CD4-positive, alpha-beta T cell (primary cell): Measurements from ENCODE around the gene MAN1B1. TPM values are rescaled to one million over a fixed set of nuclear protein-coding genes. Genes with fewer than 3 reads are reported as not detected.

ENCODE experiments used
- ATAC-seq: fragments of 200-7000 bp; cut with Tn5 transposase; one replicate; pipeline ENCODE4 v1.10.0; 2022; ENCODE audit warnings: mild to moderate bottlenecking; ENCODE audit not compliant: poor library complexity
- CTCF ChIA-PET: fragments of 350-600 bp; sonication (Branson Sonifier 250); formaldehyde crosslinking; loops from one replicate; lab custom pipeline; 2021; ENCODE audit warnings: antibody characterized with exemption, inconsistent platforms; lab: Charles Lee
- POLR2A ChIA-PET: fragments of 350-600 bp; sonication (Branson Sonifier 250); formaldehyde crosslinking; loops from one replicate; lab custom pipeline; 2021; ENCODE audit warnings: antibody characterized with exemption, inconsistent platforms; lab: Charles Lee
- DNase-seq, 14 experiments: peaks; one replicate each; pipeline ENCODE4 v3.0.0-alpha.2; 2013 to 2020; ENCODE audit warnings: mixed read lengths in 2 of 14
- H3K27ac ChIP-seq, 2 donors: one replicate each; pipeline versions ENCODE4 v1.5.1 to v1.7.0; 2013; ENCODE audit warnings: low read length in 2 of 2, low read depth in 1 of 2, mild to moderate bottlenecking in 1 of 2
- H3K27me3 ChIP-seq, 2 experiments: 1 replicate in 1 of 2; 2 replicates in 1 of 2; pipeline versions ENCODE4 v1.6.1 to v1.7.0; 2013; ENCODE audit warnings: low read length in 2 of 2, control low read depth in 1 of 2, mild to moderate bottlenecking in 1 of 2, moderate library complexity in 1 of 2; ENCODE audit not compliant: insufficient read depth in 2 of 2, control insufficient read depth in 1 of 2
- H3K36me3 ChIP-seq: one replicate; pipeline ENCODE4 v1.6.1; 2013; ENCODE audit warnings: low read length, control low read depth; ENCODE audit not compliant: insufficient read depth
- H3K4me1 ChIP-seq: one replicate; pipeline ENCODE4 v1.6.1; 2013; ENCODE audit warnings: low read length, control low read depth; ENCODE audit not compliant: insufficient read depth
- H3K4me3 ChIP-seq: one replicate; pipeline ENCODE4 v1.5.1; 2013; ENCODE audit warnings: mild to moderate bottlenecking, low read length, moderate library complexity
- H3K9me3 ChIP-seq, 2 experiments: 1 replicate in 1 of 2; 2 replicates in 1 of 2; pipeline versions ENCODE4 v1.6.1 to v1.7.0; 2013; ENCODE audit warnings: low read length in 2 of 2, mild to moderate bottlenecking in 2 of 2, control low read depth in 1 of 2, moderate library complexity in 1 of 2; ENCODE audit not compliant: control insufficient read depth in 1 of 2, insufficient read depth in 1 of 2
- H3K27ac Mint-ChIP-seq: one replicate; pipeline ENCODE4 v1.8.0; 2020; ENCODE audit warnings: mixed read lengths
- H3K27me3 Mint-ChIP-seq: one replicate; pipeline ENCODE4 v1.8.0; 2021; ENCODE audit warnings: mixed read lengths
- H3K36me3 Mint-ChIP-seq: one replicate; pipeline ENCODE4 v1.8.0; 2021; ENCODE audit warnings: low read depth, mixed read lengths
- H3K4me1 Mint-ChIP-seq: one replicate; pipeline ENCODE4 v1.8.0; 2021; ENCODE audit warnings: low read depth, mixed read lengths
- H3K4me3 Mint-ChIP-seq: one replicate; pipeline ENCODE4 v1.8.0; 2020; ENCODE audit warnings: mild to moderate bottlenecking, mixed read lengths
- H3K9me3 Mint-ChIP-seq: one replicate; pipeline ENCODE4 v1.8.0; 2020; ENCODE audit warnings: mixed read lengths
- intact Hi-C, 2 experiments: fragments of 100-400 bp; cut with DNase I in 1 of 2; cut with micrococcal nuclease in 1 of 2; formaldehyde crosslinking; loops; one replicate each; pipeline versions ENCODE4 v1.15.1 to v1.9.0; 2023 to 2025; cut with DNase I, micrococcal nuclease
- total RNA-seq, 174 experiments: library from RNA in 2 of 174; stranded (reverse) in 2 of 174; gene quantifications; one replicate each; pipeline ENCODE4 v1.2.3 and lab custom pipeline; 2021 to 2026
- TF ChIP-seq, protein P1 (sequence below): fragments of 200-600 bp; IDR thresholded peaks from one replicate; pipeline ENCODE4 v1.8.0; 2022; ENCODE audit warnings: antibody characterized with exemption, mild to moderate bottlenecking

Gene MAN1B1
- total RNA-seq, 2 experiments from 2014 or later: 60.9 to 66.9 TPM

DNA sequence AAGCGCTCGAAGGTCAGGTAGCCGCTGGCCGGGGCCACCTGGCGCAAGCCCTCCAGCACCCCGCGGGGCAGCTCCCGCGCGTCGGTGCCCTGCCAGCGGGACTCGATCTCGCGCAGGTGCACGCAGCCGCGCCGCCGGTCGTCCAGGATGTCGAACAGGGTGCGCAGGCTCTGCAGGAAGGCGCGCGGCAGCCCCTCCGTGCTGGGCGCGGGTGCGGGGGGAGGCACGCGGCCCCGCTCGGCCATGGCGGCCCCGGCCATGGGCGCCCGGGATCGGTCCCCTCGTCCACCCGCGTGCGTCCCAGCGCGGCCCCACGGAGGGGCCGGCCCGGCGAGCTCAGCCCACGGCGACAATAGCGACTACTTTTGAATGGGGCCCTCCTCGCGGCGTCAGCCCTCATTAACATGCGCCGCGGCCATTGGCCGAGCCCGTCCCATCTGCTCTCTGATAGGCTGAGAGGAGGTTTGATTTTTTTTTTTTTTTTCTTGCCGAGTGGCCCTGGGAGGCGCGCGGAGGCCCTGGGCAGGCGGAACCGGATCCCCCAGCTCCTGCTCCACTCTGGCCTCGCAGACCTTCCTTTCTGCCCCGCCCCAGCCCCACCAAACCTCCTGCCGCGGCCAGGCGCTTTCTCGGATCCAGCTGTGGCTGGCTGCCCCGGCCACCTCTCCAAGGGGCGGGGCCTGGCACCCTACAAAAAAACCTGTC lies 16.4 kb upstream of the MAN1B1 start, which contains the start of gene SAPCD2:
SAPCD2 (minus strand) TSS at position 357 of the 705 bp plus-strand sequence; CDS start at position 260, 97 bp downstream.
- Histone ChIP-seq H3K4me3 (peak within 1 kb of the TSS; percentile 45), H3K27me3 (peaks cover 0 to 8% of the 10 kb centered on the region in 2 experiments), H3K4me1 (peaks cover 28% of the 10 kb centered on the region), H3K9me3 (no peaks in the 10 kb centered on the region), H3K27ac (no peak within 1 kb of the TSS), H3K36me3 (no peaks in the 10 kb centered on the region)
- TF ChIP-seq, protein P1, sequence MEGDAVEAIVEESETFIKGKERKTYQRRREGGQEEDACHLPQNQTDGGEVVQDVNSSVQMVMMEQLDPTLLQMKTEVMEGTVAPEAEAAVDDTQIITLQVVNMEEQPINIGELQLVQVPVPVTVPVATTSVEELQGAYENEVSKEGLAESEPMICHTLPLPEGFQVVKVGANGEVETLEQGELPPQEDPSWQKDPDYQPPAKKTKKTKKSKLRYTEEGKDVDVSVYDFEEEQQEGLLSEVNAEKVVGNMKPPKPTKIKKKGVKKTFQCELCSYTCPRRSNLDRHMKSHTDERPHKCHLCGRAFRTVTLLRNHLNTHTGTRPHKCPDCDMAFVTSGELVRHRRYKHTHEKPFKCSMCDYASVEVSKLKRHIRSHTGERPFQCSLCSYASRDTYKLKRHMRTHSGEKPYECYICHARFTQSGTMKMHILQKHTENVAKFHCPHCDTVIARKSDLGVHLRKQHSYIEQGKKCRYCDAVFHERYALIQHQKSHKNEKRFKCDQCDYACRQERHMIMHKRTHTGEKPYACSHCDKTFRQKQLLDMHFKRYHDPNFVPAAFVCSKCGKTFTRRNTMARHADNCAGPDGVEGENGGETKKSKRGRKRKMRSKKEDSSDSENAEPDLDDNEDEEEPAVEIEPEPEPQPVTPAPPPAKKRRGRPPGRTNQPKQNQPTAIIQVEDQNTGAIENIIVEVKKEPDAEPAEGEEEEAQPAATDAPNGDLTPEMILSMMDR: no peak
- peak within 1 kb of the TSS; percentile 82 for H3K4me3 Mint-ChIP-seq
- peaks cover 4% of the 10 kb centered on the region for H3K27me3 Mint-ChIP-seq
- peak within 1 kb of the TSS; percentile 24 for H3K27ac Mint-ChIP-seq
- DNase-seq (peak; percentile 68 to 94 (median 78)), ATAC-seq (peak; percentile 88)
- ChIA-PET CTCF (interaction anchor here (0.7 to 2.8 kb wide), 6 partner anchors 16 to 166 kb away, joined by 3 to 15 read pairs (median 4); partner anchors contain the start of genes MAN1B1 and NPDC1), POLR2A (interaction anchor here (0.6 to 5.2 kb wide), 9 partner anchors 16 to 342 kb away, joined by 3 to 62 read pairs (median 4); partner anchors contain the start of genes DPP7, MAN1B1 and TUBB4B)
- no peaks in the 10 kb centered on the region for H3K36me3 Mint-ChIP-seq
- no peaks in the 10 kb centered on the region for H3K9me3 Mint-ChIP-seq
- intact Hi-C loops: loop anchor here in 1 of 2 experiments (2.0 kb wide), 1 partner anchor 16 kb away; the partner anchor contains the start of gene MAN1B1
- peaks cover 16% of the 10 kb centered on the region for H3K4me1 Mint-ChIP-seq

DNA sequence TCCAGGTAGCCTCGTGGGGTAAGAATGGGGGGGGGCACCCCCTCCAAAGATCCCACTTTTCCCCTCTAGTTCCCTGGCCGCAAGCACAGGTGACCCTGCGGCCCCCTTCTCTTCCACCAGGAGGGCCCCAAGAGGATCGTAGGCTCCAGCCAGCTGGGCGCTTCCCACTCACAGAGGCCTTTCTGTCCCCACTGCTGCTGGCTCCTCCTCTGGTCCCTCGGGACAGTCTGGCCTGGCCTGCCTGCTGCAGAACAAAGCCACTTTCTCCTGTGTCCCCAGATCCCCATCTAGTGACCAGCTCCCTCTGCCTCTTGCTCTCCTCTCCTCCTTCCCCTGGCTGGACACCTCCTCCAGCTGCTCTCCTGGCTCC lies 15.9 kb upstream of the MAN1B1 start:
- ChIA-PET CTCF (interaction anchor here (1.1 to 2.8 kb wide), 6 partner anchors 16 to 166 kb away, joined by 3 to 15 read pairs (median 4); partner anchors contain the start of genes MAN1B1 and NPDC1), POLR2A (interaction anchor here (0.6 to 5.2 kb wide), 9 partner anchors 15 to 271 kb away, joined by 3 to 62 read pairs (median 4); partner anchors contain the start of genes DPP7 and MAN1B1)
- Histone ChIP-seq H3K27me3 (peaks cover 0 to 8% of the 10 kb centered on the region in 2 experiments), H3K36me3 (no peaks in the 10 kb centered on the region), H3K9me3 (no peaks in the 10 kb centered on the region), H3K4me3 (peak overlapping the region; percentile 45), H3K27ac (no peak overlapping the region), H3K4me1 (peaks cover 28% of the 10 kb centered on the region)
- ATAC-seq (no peak), DNase-seq (no peak)
- intact Hi-C loops: loop anchor here (1.0 to 2.0 kb wide), 2 partner anchors 14 to 16 kb away; partner anchors contain the start of gene MAN1B1 (in 1 of the 2)
- peaks cover 16% of the 10 kb centered on the region for H3K4me1 Mint-ChIP-seq
- H3K36me3 Mint-ChIP-seq: no peaks in the 10 kb centered on the region
- peaks cover 4% of the 10 kb centered on the region for H3K27me3 Mint-ChIP-seq
- TF ChIP-seq, protein P1: no peak
- H3K27ac Mint-ChIP-seq: peak overlapping the region; percentile 24
- no peaks in the 10 kb centered on the region for H3K9me3 Mint-ChIP-seq
- peak overlapping the region; percentile 82 for H3K4me3 Mint-ChIP-seq

DNA sequence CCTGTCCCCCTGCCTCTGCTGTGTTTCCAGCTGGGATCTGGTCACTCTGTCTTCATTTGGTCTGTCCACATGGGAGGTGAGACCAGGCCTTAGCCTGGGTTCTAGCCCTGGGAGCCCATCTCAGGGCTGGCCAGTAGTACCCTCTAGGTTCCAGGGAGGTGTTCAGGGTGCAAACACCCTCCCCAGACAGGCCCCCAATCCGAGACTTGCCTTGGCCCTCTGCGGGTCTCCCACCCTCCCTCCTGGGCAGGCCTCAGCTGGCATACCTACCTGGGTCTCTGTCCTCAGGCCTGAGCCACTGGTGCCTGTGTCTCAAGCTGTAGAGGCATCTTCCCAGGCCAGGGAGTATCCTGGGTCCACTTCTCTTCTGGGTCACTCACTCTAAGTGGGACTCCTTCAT lies 15.5 kb upstream of the MAN1B1 start:
- Mint-ChIP-seq H3K4me3 (peak overlapping the region; percentile 82), H3K27me3 (peaks cover 4% of the 10 kb centered on the region), H3K9me3 (no peaks in the 10 kb centered on the region), H3K4me1 (peaks cover 16% of the 10 kb centered on the region), H3K27ac (peak overlapping the region; percentile 24), H3K36me3 (no peaks in the 10 kb centered on the region)
- ATAC-seq (no peak), DNase-seq (no peak)
- Histone ChIP-seq H3K27ac (no peak overlapping the region), H3K9me3 (no peaks in the 10 kb centered on the region), H3K4me3 (no peak overlapping the region), H3K36me3 (no peaks in the 10 kb centered on the region), H3K4me1 (peaks cover 28% of the 10 kb centered on the region), H3K27me3 (peaks cover 0 to 8% of the 10 kb centered on the region in 2 experiments)
- ChIA-PET POLR2A (interaction anchor here (0.8 to 5.2 kb wide), 5 partner anchors 15 to 271 kb away, joined by 3 to 62 read pairs (median 4); partner anchors contain the start of gene MAN1B1), CTCF (interaction anchor here (1.1 to 2.8 kb wide), 3 partner anchors 15 to 36 kb away, joined by 4 to 15 read pairs (median 4); partner anchors contain the start of genes MAN1B1 and NPDC1)
- intact Hi-C loops: loop anchor here (1.0 to 2.0 kb wide), 2 partner anchors 14 to 16 kb away; partner anchors contain the start of gene MAN1B1 (in 1 of the 2)
- TF ChIP-seq, protein P1: no peak
